ENCODE measurements around the gene DLG2. TPM values are rescaled to one million over a fixed set of nuclear protein-coding genes. Genes with fewer than 3 reads are reported as not detected.

DLG2 gene
- total RNA-seq, 1 experiment from 2014 or later = 17.5 TPM

- ChIA-PET POLR2A (no interaction called here), CTCF (no interaction called here)
- Mint-ChIP-seq H3K4me3 (no peak overlapping the region), H3K4me1 (no peaks in the 10 kb centered on the region; the same call in 1 of the 2 replicates), H3K9me3 (no peaks in the 10 kb centered on the region), H3K27me3 (ENCODE audit: low read depth) (no peaks in the 10 kb centered on the region), H3K27ac (no peak overlapping the region), H3K36me3 (no peaks in the 10 kb centered on the region)
- TF ChIP-seq ZNF396 (CRISPR knock-in tag; IDR thresholded peaks at IDR 0.05; ENCODE audit: borderline replicate concordance) (no peak), HMGA2 (CRISPR knock-in tag; IDR thresholded peaks at IDR 0.05) (no peak), JUN (CRISPR knock-in tag; IDR thresholded peaks at IDR 0.05) (no peak), ATF1 (CRISPR knock-in tag; IDR thresholded peaks at IDR 0.05) (no peak), ERG (CRISPR knock-in tag; IDR thresholded peaks at IDR 0.05) (no peak), ETV6 (CRISPR knock-in tag; IDR thresholded peaks at IDR 0.05) (no peak), ZNF416 (CRISPR knock-in tag; IDR thresholded peaks at IDR 0.05) (no peak), CREB1 (CRISPR knock-in tag; IDR thresholded peaks at IDR 0.05) (no peak), TP53 (CRISPR knock-in tag; IDR thresholded peaks at IDR 0.05) (no peak), USF2 (CRISPR knock-in tag; IDR thresholded peaks at IDR 0.05) (no peak), ZNF232 (CRISPR knock-in tag; IDR thresholded peaks at IDR 0.05) (no peak), FOXP1 (CRISPR knock-in tag; IDR thresholded peaks at IDR 0.05; ENCODE audit: borderline replicate concordance) (no peak), MLX (CRISPR knock-in tag; IDR thresholded peaks at IDR 0.05) (no peak), NR1H2 (CRISPR knock-in tag; IDR thresholded peaks at IDR 0.05) (no peak), ZBTB21 (CRISPR knock-in tag; IDR thresholded peaks at IDR 0.05; ENCODE audit: borderline replicate concordance) (no peak), ZNF423 (CRISPR knock-in tag; IDR thresholded peaks at IDR 0.05) (no peak)
- ATAC-seq (no peak), DNase-seq (ENCODE audit: low spot score) (no peak)
These were observed 521.3 kb downstream of the DLG2 start for GRCh38 chr11:85105868-85106267.

GRCh38 chr11:85099522-85099921 lies 527.6 kb downstream of the DLG2 start:
- Mint-ChIP-seq H3K36me3 (peaks cover 11% of the 10 kb centered on the region; the same call in 1 of the 2 replicates), H3K27ac (no peak overlapping the region), H3K9me3 (peaks cover 18% of the 10 kb centered on the region), H3K27me3 (ENCODE audit: low read depth) (no peaks in the 10 kb centered on the region), H3K4me3 (no peak overlapping the region), H3K4me1 (peaks cover 13% of the 10 kb centered on the region)
- no peak for DNase-seq (ENCODE audit: low spot score)
- ChIA-PET CTCF (no interaction called here), POLR2A (no interaction called here)
- no peak for TF ChIP-seq NR2C2 (CRISPR knock-in tag; IDR thresholded peaks at IDR 0.05)
- ATAC-seq = no peak

GRCh38 chr11:85098996-85099395 lies 528.1 kb downstream of the DLG2 start:
- DNase-seq (ENCODE audit: low spot score) (no peak), ATAC-seq (no peak)
- Mint-ChIP-seq H3K36me3 (peaks cover 11% of the 10 kb centered on the region; the same call in 1 of the 2 replicates), H3K9me3 (peaks cover 18% of the 10 kb centered on the region), H3K4me3 (no peak overlapping the region), H3K4me1 (peaks cover 13% of the 10 kb centered on the region), H3K27me3 (ENCODE audit: low read depth) (no peaks in the 10 kb centered on the region), H3K27ac (no peak overlapping the region)
- POLR2A ChIA-PET = no interaction called here
- CTCF ChIA-PET = no interaction called here
- TF ChIP-seq IRF2 (CRISPR knock-in tag; IDR thresholded peaks at IDR 0.05; ENCODE audit: borderline replicate concordance, low read depth) (no peak), MLX (CRISPR knock-in tag; IDR thresholded peaks at IDR 0.05) (no peak), RORB (CRISPR knock-in tag; IDR thresholded peaks at IDR 0.05) (no peak), ZNF317 (CRISPR knock-in tag; IDR thresholded peaks at IDR 0.05; ENCODE audit: borderline replicate concordance, low read depth) (no peak), FOXK1 (CRISPR knock-in tag; IDR thresholded peaks at IDR 0.05) (no peak), ZNF219 (CRISPR knock-in tag; IDR thresholded peaks at IDR 0.05; ENCODE audit: borderline replicate concordance) (no peak), IRF1 (CRISPR knock-in tag; IDR thresholded peaks at IDR 0.05) (no peak), CREM (CRISPR knock-in tag; IDR thresholded peaks at IDR 0.05) (no peak), ZNF423 (CRISPR knock-in tag; IDR thresholded peaks at IDR 0.05) (no peak)
- TF ChIP-seq, protein P1, sequence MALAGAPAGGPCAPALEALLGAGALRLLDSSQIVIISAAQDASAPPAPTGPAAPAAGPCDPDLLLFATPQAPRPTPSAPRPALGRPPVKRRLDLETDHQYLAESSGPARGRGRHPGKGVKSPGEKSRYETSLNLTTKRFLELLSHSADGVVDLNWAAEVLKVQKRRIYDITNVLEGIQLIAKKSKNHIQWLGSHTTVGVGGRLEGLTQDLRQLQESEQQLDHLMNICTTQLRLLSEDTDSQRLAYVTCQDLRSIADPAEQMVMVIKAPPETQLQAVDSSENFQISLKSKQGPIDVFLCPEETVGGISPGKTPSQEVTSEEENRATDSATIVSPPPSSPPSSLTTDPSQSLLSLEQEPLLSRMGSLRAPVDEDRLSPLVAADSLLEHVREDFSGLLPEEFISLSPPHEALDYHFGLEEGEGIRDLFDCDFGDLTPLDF (CRISPR knock-in tag; IDR thresholded peaks at IDR 0.05) = no peak
- TF ChIP-seq, protein P2, sequence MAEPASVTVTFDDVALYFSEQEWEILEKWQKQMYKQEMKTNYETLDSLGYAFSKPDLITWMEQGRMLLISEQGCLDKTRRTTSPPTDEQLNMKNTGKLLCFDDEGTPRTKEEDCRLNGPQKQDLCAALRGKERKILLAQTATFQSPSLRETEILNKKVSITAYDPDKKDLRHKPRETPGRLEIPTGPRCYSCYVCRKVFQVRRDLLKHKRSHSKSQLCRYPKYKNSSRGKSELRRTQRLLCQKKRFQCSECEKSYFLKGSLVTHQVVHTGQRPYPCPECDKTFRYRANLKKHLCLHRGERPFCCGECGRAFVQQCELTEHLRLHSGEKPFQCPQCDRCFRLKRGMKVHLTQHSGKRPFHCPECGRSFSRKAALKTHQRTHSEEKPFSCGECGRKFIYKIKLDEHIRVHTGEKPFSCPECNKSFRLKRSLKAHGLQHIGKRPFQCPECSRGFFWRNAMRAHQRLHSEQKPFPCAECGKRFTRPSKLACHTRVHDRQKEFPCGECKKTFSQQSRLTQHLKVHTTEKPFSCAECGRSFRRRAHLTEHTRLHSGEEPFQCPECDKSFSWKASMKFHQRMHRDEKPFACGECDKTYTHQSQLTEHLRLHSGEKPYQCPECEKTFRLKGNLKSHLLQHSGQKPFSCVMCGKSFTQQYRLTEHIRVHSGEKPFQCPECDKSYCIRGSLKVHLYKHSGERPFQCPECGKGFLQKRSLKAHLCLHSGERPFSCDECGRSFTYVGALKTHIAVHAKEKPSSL (CRISPR knock-in tag; conservative IDR thresholded peaks at IDR 0.05) = no peak

Data from WTC11 (cell line).